ENCODE results near the gene NUPR2. TPM values are rescaled to one million over a fixed set of nuclear protein-coding genes. Genes with fewer than 3 reads are reported as not detected.
A peak's percentile ranks its signal among the peaks of the same experiment; 100 is the strongest.
"Not testable (repeated sequence)": the region's sequence is repeated elsewhere in the genome, so short reads cannot be mapped to it uniquely, and the experiment has no call there.

Gene NUPR2
- total RNA-seq, 2 experiments from 2014 or later = not detected

- POLR2A ChIA-PET = interaction anchor here (0.5 kb wide), 1 partner anchor 100 kb away, joined by 3 read pairs; no protein-coding TSS in a partner anchor
- Mint-ChIP-seq H3K9me3 (no peaks in the 10 kb centered on the region), H3K27me3 (peaks cover 22% of the 10 kb centered on the region), H3K27ac (no peak overlapping the region), H3K4me3 (no peak overlapping the region), H3K4me1 (ENCODE audit: low read depth) (no peaks in the 10 kb centered on the region), H3K36me3 (ENCODE audit: low read depth) (no peaks in the 10 kb centered on the region)
- intact Hi-C loops (cut with DNase I, micrococcal nuclease) = no loop called here
- Histone ChIP-seq H3K27me3 (ENCODE audit: control insufficient read depth in 1 of 2, insufficient read depth in 2 of 2, low read length in 2 of 2) (peaks cover 4 to 17% of the 10 kb centered on the region in 2 experiments), H3K36me3 (ENCODE audit: insufficient read depth, low read length) (no peaks in the 10 kb centered on the region), H3K4me3 (ENCODE audit: low read length) (no peak overlapping the region), H3K27ac (ENCODE audit: low read depth in 1 of 2, low read length in 2 of 2) (no peak overlapping the region), H3K9me3 (ENCODE audit: control insufficient read depth in 1 of 2, insufficient read depth in 1 of 2, low read length in 2 of 2) (no peaks in the 10 kb centered on the region), H3K4me1 (ENCODE audit: insufficient read depth, low read length) (no peaks in the 10 kb centered on the region)
- DNase-seq = no peak
- CTCF ChIA-PET = no interaction called here
- no peak for ATAC-seq (ENCODE audit: poor library complexity)
- TF ChIP-seq CTCF (IDR thresholded peaks at IDR 0.05) = no peak
Measured at GRCh38 chr7:56121440-56121839, 5.2 kb upstream of the NUPR2 start.

GRCh38 chr7:56112244-56112643 lies 4.0 kb downstream of the NUPR2 start:
- H3K27me3 Mint-ChIP-seq; H3K9me3 ChIP-seq (ENCODE audit: control insufficient read depth in 1 of 2, insufficient read depth in 1 of 2, low read length in 2 of 2); ATAC-seq (ENCODE audit: poor library complexity); POLR2A ChIA-PET; H3K4me3 Mint-ChIP-seq; H3K4me3 ChIP-seq (ENCODE audit: low read length); H3K4me1 ChIP-seq (ENCODE audit: insufficient read depth, low read length); DNase-seq; intact Hi-C loops (cut with DNase I, micrococcal nuclease); H3K9me3 Mint-ChIP-seq; H3K4me1 Mint-ChIP-seq (ENCODE audit: low read depth); H3K36me3 ChIP-seq (ENCODE audit: insufficient read depth, low read length); CTCF ChIA-PET; H3K27ac ChIP-seq (ENCODE audit: low read depth in 1 of 2, low read length in 2 of 2); H3K27ac Mint-ChIP-seq; H3K36me3 Mint-ChIP-seq (ENCODE audit: low read depth): not testable (repeated sequence)
- peaks cover 12 to 13% of the 10 kb centered on the region in 2 experiments for H3K27me3 ChIP-seq (ENCODE audit: control insufficient read depth in 1 of 2, insufficient read depth in 2 of 2, low read length in 2 of 2)

GRCh38 chr7:56110611-56111010 lies 5.6 kb downstream of the NUPR2 start:
- Mint-ChIP-seq H3K9me3 (no peaks in the 10 kb centered on the region), H3K4me3 (no peak overlapping the region), H3K36me3 (ENCODE audit: low read depth) (peaks cover 14% of the 10 kb centered on the region), H3K4me1 (ENCODE audit: low read depth) (peaks cover 24% of the 10 kb centered on the region), H3K27me3 (peaks cover 5% of the 10 kb centered on the region), H3K27ac (no peak overlapping the region)
- ATAC-seq (ENCODE audit: poor library complexity) = no peak
- Histone ChIP-seq H3K27me3 (ENCODE audit: control insufficient read depth in 1 of 2, insufficient read depth in 2 of 2, low read length in 2 of 2) (peaks cover 0 to 4% of the 10 kb centered on the region in 2 experiments), H3K9me3 (ENCODE audit: control insufficient read depth in 1 of 2, insufficient read depth in 1 of 2, low read length in 2 of 2) (peaks cover 0 to 5% of the 10 kb centered on the region in 2 experiments), H3K36me3 (ENCODE audit: insufficient read depth, low read length) (no peaks in the 10 kb centered on the region), H3K27ac (ENCODE audit: low read depth in 1 of 2, low read length in 2 of 2) (no peak overlapping the region), H3K4me1 (ENCODE audit: insufficient read depth, low read length) (peaks cover 9% of the 10 kb centered on the region), H3K4me3 (ENCODE audit: low read length) (no peak overlapping the region)
- TF ChIP-seq CTCF (IDR thresholded peaks at IDR 0.05) = no peak
- no peak for DNase-seq
- intact Hi-C loops (cut with DNase I, micrococcal nuclease) = no loop called here
- ChIA-PET CTCF (no interaction called here), POLR2A (no interaction called here)

GRCh38 chr7:56107954-56108258 lies 8.3 kb downstream of the NUPR2 start:
- Histone ChIP-seq H3K4me3 (ENCODE audit: low read length) (no peak overlapping the region), H3K36me3 (ENCODE audit: insufficient read depth, low read length) (peaks cover 12% of the 10 kb centered on the region), H3K9me3 (ENCODE audit: control insufficient read depth in 1 of 2, insufficient read depth in 1 of 2, low read length in 2 of 2) (peaks cover 0 to 5% of the 10 kb centered on the region in 2 experiments), H3K27ac (ENCODE audit: low read depth in 1 of 2, low read length in 2 of 2) (no peak overlapping the region), H3K27me3 (ENCODE audit: control insufficient read depth in 1 of 2, insufficient read depth in 2 of 2, low read length in 2 of 2) (no peaks in the 10 kb centered on the region), H3K4me1 (ENCODE audit: insufficient read depth, low read length) (peaks cover 22% of the 10 kb centered on the region)
- Mint-ChIP-seq H3K4me1 (ENCODE audit: low read depth) (peaks cover 37% of the 10 kb centered on the region), H3K4me3 (peak overlapping the region; percentile 35), H3K27ac (peak overlapping the region; percentile 98), H3K9me3 (no peaks in the 10 kb centered on the region), H3K27me3 (no peaks in the 10 kb centered on the region), H3K36me3 (ENCODE audit: low read depth) (peaks cover 35% of the 10 kb centered on the region)
- CTCF ChIA-PET = no interaction called here
- DNase-seq (no peak), ATAC-seq (ENCODE audit: poor library complexity) (no peak)
- intact Hi-C loops (cut with DNase I, micrococcal nuclease) = loop anchor here (2.0 to 10.0 kb wide), 8 partner anchors 56 to 1351 kb away; partner anchors contain the start of genes CCT6A (in 1 of the 2), LANCL2 (in 1 of the 2), NIPSNAP2 (in 1 of the 2) and PSPH (in 1 of the 2)
- POLR2A ChIA-PET = interaction anchor here (3.0 kb wide), 1 partner anchor 742 kb away, joined by 25 read pairs; the partner anchor contains the start of gene LANCL2
- TF ChIP-seq CTCF (IDR thresholded peaks at IDR 0.05) = no peak
